Stimulated activated CD4-positive, alpha-beta T cell treated with anti-CD3 and anti-CD28 coated beads, Interleukin-2, amount 100 ng/mL, for 48 hours (primary cell): ENCODE data around the gene LSG1.
"Not testable (repeated sequence)": the region's sequence is repeated elsewhere in the genome, so short reads cannot be mapped to it uniquely, and the experiment has no call there.

Source experiments
- DNase-seq, 2 donors: peaks; one replicate each; pipeline ENCODE4 v3.0.0-alpha.2; 2020

Gene LSG1

GRCh38 chr3:194617143-194617671 is 54.8 kb downstream of the LSG1 start:
- DNase-seq, result no peak

GRCh38 chr3:194615226-194615625 is 56.8 kb downstream of the LSG1 start:
- DNase-seq, result no peak

GRCh38 chr3:194612221-194612620 is 59.8 kb downstream of the LSG1 start:
- DNase-seq, result no peak

GRCh38 chr3:194610689-194611088 is 61.3 kb downstream of the LSG1 start:
- DNase-seq, result no peak

GRCh38 chr3:194609601-194610000 is 62.4 kb downstream of the LSG1 start:
- no peak for DNase-seq

- no peak for DNase-seq
Observed at GRCh38 chr3:194608981-194609380, 63.0 kb downstream of the LSG1 start.

GRCh38 chr3:194607592-194608389 is 64.2 kb downstream of the LSG1 start:
- DNase-seq, result no peak

- no peak for DNase-seq
Observed at GRCh38 chr3:194606941-194607340, 65.0 kb downstream of the LSG1 start.

- DNase-seq, result no peak
Observed at GRCh38 chr3:194606163-194606562, 65.8 kb downstream of the LSG1 start.

- not testable (repeated sequence) for DNase-seq
Observed at GRCh38 chr3:194605314-194605713, 66.7 kb downstream of the LSG1 start.

- DNase-seq, result no peak
Observed at GRCh38 chr3:194604837-194605236, 67.2 kb downstream of the LSG1 start.

GRCh38 chr3:194604126-194604525 is 67.9 kb downstream of the LSG1 start:
- no peak for DNase-seq

GRCh38 chr3:194602669-194603171 is 69.3 kb downstream of the LSG1 start:
- DNase-seq, result no peak

GRCh38 chr3:194598771-194599557 is 73.0 kb downstream of the LSG1 start:
- DNase-seq, result no peak

GRCh38 chr3:194596906-194597305 is 75.1 kb downstream of the LSG1 start:
- no peak for DNase-seq

- DNase-seq, result no peak
Observed at GRCh38 chr3:194592798-194593752, 78.9 kb downstream of the LSG1 start.
